ENCODE results near the gene FAIM2.
"Not testable (repeated sequence)": the region's sequence is repeated elsewhere in the genome, so short reads cannot be mapped to it uniquely, and the experiment has no call there.

- TF ChIP-seq EZH2 (IDR thresholded peaks at IDR 0.05; ENCODE audit: borderline replicate concordance, low read length); CTCF (conservative IDR thresholded peaks at IDR 0.05 in 1 of 2, IDR thresholded peaks at IDR 0.05 in 1 of 2; ENCODE audit: extremely low read depth in 1 of 2, insufficient read depth in 1 of 2, low read depth in 1 of 2, low read length in 2 of 2): not testable (repeated sequence)
Measured at GRCh38 chr12:49860921-49861320, 42.8 kb downstream of the FAIM2 start.
